Measurements from ENCODE around the gene POLA1.

POLA1 gene

DNA sequence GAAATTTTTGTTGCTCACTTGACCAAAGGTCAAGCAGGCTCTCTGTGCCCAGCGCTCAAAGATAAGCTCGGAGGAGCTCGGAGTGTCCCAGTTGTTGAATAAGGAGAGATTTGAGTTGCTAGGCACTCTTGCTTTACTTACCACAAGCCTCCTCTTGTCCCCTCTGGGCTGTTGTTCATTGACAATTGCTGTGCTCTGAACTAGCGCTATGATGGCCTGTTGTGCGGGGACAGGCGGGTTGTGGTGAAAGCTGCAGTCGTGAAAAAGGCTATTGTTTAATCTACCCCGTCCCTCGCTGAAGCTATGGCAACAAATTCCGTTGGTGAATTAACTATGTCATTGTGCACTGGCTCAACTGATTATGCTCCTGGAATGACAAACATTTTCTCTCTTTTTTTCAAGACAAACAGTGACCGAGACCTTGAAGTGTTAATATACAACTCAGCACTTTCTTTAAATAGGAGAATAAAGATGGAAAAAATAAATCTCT, 21.0 kb upstream of the POLA1 start:
- CTCF ChIA-PET: interaction anchor here (0.7 kb wide), 1 partner anchor 9 kb away, joined by 3 read pairs; no protein-coding TSS in a partner anchor

DNA sequence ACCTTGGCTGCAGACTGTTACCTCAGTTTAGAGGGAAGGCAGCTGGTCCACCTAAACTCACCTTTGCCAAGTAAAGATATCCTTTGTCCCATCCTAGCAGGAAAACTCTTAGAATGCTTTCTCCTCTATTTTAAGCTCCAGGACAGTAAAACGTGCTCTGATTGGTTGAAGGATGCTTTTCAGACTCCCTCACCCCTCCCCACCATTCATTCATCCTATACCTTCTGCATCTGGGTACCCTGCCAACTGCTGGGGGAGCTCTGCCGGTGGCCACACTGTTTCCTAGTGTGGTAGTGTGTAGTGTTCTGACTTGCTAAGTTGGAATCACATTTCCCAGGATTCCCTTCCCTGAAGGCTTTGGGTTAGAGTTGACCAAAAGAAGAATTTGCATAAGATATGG, 20.3 kb upstream of the POLA1 start:
- TF ChIP-seq GLIS1 (tag by site-specific recombination; IDR thresholded peaks at IDR 0.05) (no peak), ZNF350 (tag by site-specific recombination; IDR thresholded peaks at IDR 0.05) (no peak), ZBTB17 (tag by site-specific recombination; IDR thresholded peaks at IDR 0.05) (no peak), SCRT2 (tag by site-specific recombination; IDR thresholded peaks at IDR 0.05) (no peak), ZBTB48 (tag by site-specific recombination; IDR thresholded peaks at IDR 0.05) (no peak), ZNF155 (tag by site-specific recombination; IDR thresholded peaks at IDR 0.05) (no peak), ZNF24 (tag by site-specific recombination; IDR thresholded peaks at IDR 0.05) (no peak), ZNF677 (tag by site-specific recombination; IDR thresholded peaks at IDR 0.05) (no peak), ZNF777 (tag by site-specific recombination; IDR thresholded peaks at IDR 0.05; ENCODE audit: borderline replicate concordance) (no peak), ZNF37A (tag by site-specific recombination; IDR thresholded peaks at IDR 0.05) (no peak), ZBTB21 (tag by site-specific recombination; IDR thresholded peaks at IDR 0.05) (no peak), ZNF202 (tag by site-specific recombination; IDR thresholded peaks at IDR 0.05; ENCODE audit: borderline replicate concordance) (no peak), KLF7 (tag by site-specific recombination; IDR thresholded peaks at IDR 0.05; ENCODE audit: borderline replicate concordance) (no peak), ZNF664 (tag by site-specific recombination; IDR thresholded peaks at IDR 0.05) (no peak), ZNF768 (tag by site-specific recombination; IDR thresholded peaks at IDR 0.05) (no peak)
- TF ChIP-seq, protein P1, sequence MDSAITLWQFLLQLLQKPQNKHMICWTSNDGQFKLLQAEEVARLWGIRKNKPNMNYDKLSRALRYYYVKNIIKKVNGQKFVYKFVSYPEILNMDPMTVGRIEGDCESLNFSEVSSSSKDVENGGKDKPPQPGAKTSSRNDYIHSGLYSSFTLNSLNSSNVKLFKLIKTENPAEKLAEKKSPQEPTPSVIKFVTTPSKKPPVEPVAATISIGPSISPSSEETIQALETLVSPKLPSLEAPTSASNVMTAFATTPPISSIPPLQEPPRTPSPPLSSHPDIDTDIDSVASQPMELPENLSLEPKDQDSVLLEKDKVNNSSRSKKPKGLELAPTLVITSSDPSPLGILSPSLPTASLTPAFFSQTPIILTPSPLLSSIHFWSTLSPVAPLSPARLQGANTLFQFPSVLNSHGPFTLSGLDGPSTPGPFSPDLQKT (IDR thresholded peaks at IDR 0.05; ENCODE audit: borderline replicate concordance, low read depth, low read length): no peak
- TF ChIP-seq, protein P2, sequence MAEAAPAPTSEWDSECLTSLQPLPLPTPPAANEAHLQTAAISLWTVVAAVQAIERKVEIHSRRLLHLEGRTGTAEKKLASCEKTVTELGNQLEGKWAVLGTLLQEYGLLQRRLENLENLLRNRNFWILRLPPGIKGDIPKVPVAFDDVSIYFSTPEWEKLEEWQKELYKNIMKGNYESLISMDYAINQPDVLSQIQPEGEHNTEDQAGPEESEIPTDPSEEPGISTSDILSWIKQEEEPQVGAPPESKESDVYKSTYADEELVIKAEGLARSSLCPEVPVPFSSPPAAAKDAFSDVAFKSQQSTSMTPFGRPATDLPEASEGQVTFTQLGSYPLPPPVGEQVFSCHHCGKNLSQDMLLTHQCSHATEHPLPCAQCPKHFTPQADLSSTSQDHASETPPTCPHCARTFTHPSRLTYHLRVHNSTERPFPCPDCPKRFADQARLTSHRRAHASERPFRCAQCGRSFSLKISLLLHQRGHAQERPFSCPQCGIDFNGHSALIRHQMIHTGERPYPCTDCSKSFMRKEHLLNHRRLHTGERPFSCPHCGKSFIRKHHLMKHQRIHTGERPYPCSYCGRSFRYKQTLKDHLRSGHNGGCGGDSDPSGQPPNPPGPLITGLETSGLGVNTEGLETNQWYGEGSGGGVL (tag by site-specific recombination; IDR thresholded peaks at IDR 0.05): no peak
- POLR2A ChIA-PET: no interaction called here

More for the DNA sequence above, 21.0 kb upstream of the POLA1 start:
- POLR2A ChIA-PET: no interaction called here
- Histone ChIP-seq H3K36me3 (ENCODE audit: control insufficient read depth in 2 of 2, insufficient read depth in 1 of 2, low read length in 2 of 2) (no peaks in the 10 kb centered on the region), H3K27ac (ENCODE audit: extremely low read depth, low read depth, low read length) (no peak overlapping the region), H3K4me1 (ENCODE audit: control insufficient read depth, insufficient read depth, low read length) (no peaks in the 10 kb centered on the region), H3K9me3 (ENCODE audit: control insufficient read depth, insufficient read depth, low read depth, low read length) (no peaks in the 10 kb centered on the region), H3K4me3 (ENCODE audit: low read depth, low read length) (no peak overlapping the region)
- TF ChIP-seq ZIC2 (tag by site-specific recombination; IDR thresholded peaks at IDR 0.05): no peak
- no peak for TF ChIP-seq SP3 (tag by site-specific recombination; IDR thresholded peaks at IDR 0.05)
- TF ChIP-seq HOXC10 (CRISPR knock-in tag; IDR thresholded peaks at IDR 0.05): no peak
- no peak for TF ChIP-seq ZNF23 (tag by site-specific recombination; IDR thresholded peaks at IDR 0.05; ENCODE audit: borderline replicate concordance)
- TF ChIP-seq, protein P3, sequence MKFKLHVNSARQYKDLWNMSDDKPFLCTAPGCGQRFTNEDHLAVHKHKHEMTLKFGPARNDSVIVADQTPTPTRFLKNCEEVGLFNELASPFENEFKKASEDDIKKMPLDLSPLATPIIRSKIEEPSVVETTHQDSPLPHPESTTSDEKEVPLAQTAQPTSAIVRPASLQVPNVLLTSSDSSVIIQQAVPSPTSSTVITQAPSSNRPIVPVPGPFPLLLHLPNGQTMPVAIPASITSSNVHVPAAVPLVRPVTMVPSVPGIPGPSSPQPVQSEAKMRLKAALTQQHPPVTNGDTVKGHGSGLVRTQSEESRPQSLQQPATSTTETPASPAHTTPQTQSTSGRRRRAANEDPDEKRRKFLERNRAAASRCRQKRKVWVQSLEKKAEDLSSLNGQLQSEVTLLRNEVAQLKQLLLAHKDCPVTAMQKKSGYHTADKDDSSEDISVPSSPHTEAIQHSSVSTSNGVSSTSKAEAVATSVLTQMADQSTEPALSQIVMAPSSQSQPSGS (tag by site-specific recombination; IDR thresholded peaks at IDR 0.05; ENCODE audit: low read depth): no peak

More for the DNA sequence above, 20.3 kb upstream of the POLA1 start:
- Histone ChIP-seq H3K36me3 (ENCODE audit: control insufficient read depth in 2 of 2, insufficient read depth in 1 of 2, low read length in 2 of 2) (no peaks in the 10 kb centered on the region), H3K27ac (ENCODE audit: extremely low read depth, low read depth, low read length) (no peak overlapping the region), H3K4me3 (ENCODE audit: low read depth, low read length) (no peak overlapping the region), H3K4me1 (ENCODE audit: control insufficient read depth, insufficient read depth, low read length) (no peaks in the 10 kb centered on the region), H3K9me3 (ENCODE audit: control insufficient read depth, insufficient read depth, low read depth, low read length) (no peaks in the 10 kb centered on the region)
- CTCF ChIA-PET: interaction anchor here (0.7 kb wide), 2 partner anchors 9 to 284 kb away, joined by 3 read pairs; no protein-coding TSS in a partner anchor
